Suprapubic skin (tissue), 3 donors: ENCODE data around the gene FXYD3.

Experiments used
- CTCF ChIP-seq, 2 donors: fragments of 200-600 bp in 1 of 2; fragments of 450-650 bp in 1 of 2; sonication (generic) in 1 of 2; IDR thresholded peaks; one replicate each; pipeline ENCODE4 v1.5.1; 2016 to 2019; ENCODE audit warnings: antibody characterized with exemption in 2 of 2, mild to moderate bottlenecking in 1 of 2, moderate library complexity in 1 of 2
- POLR2A ChIP-seq, 2 donors: fragments of 450-650 bp; IDR thresholded peaks; one replicate each; pipeline ENCODE4 v1.6.1; 2017; ENCODE audit warnings: antibody characterized with exemption in 2 of 2, mild to moderate bottlenecking in 2 of 2, moderate library complexity in 2 of 2

- TF ChIP-seq CTCF (IDR thresholded peaks at IDR 0.05): no peak
- no peak for TF ChIP-seq POLR2A (IDR thresholded peaks at IDR 0.05)
Observed at GRCh38 chr19:35081201-35081600, 34.4 kb upstream of the FXYD3 start.
